ENCODE data around the gene WNT7B.

The WNT7B gene

GRCh38 chr22:45938913-45939312 is 38.0 kb downstream of the WNT7B start:
- no peaks in the 10 kb centered on the region for H3K4me1 ChIP-seq
- H3K27me3 ChIP-seq (ENCODE audit: low read depth): peaks cover 14% of the 10 kb centered on the region
- no peaks in the 10 kb centered on the region for H3K9me3 ChIP-seq
- in situ Hi-C loops (cut with MboI; ENCODE audit: low sequenced_read_pairs): loop anchor here (25.0 kb wide), 1 partner anchor 98 kb away; no protein-coding TSS in a partner anchor
- H3K36me3 ChIP-seq (replicated peaks): no peaks in the 10 kb centered on the region
- H3K4me3 ChIP-seq: no peak overlapping the region
- DNase-seq (ENCODE audit: low spot score in 2 of 2): no peak

- Histone ChIP-seq H3K9me3 (no peaks in the 10 kb centered on the region), H3K27me3 (ENCODE audit: low read depth) (peaks cover 18% of the 10 kb centered on the region), H3K4me1 (no peaks in the 10 kb centered on the region), H3K36me3 (replicated peaks) (no peaks in the 10 kb centered on the region), H3K4me3 (no peak overlapping the region)
- no peak for DNase-seq (ENCODE audit: low spot score in 2 of 2)
- in situ Hi-C loops (cut with MboI; ENCODE audit: low sequenced_read_pairs): loop anchor here (25.0 kb wide), 1 partner anchor 99 kb away; no protein-coding TSS in a partner anchor
Observed at GRCh38 chr22:45937960-45938359, 39.0 kb downstream of the WNT7B start.

GRCh38 chr22:45935573-45935972 is 41.4 kb downstream of the WNT7B start:
- H3K4me3 ChIP-seq: no peak overlapping the region
- in situ Hi-C loops (cut with MboI; ENCODE audit: low sequenced_read_pairs): loop anchor here (25.0 kb wide), 1 partner anchor 102 kb away; no protein-coding TSS in a partner anchor

GRCh38 chr22:45934659-45935341 is 42.2 kb downstream of the WNT7B start:
- in situ Hi-C loops (cut with MboI; ENCODE audit: low sequenced_read_pairs): loop anchor here (25.0 kb wide), 1 partner anchor 103 kb away; no protein-coding TSS in a partner anchor
- no peak overlapping the region for H3K4me3 ChIP-seq
- H3K36me3 ChIP-seq (replicated peaks): no peaks in the 10 kb centered on the region
- DNase-seq (ENCODE audit: low spot score in 2 of 2): no peak
- H3K27me3 ChIP-seq (ENCODE audit: low read depth): peaks cover 18% of the 10 kb centered on the region
- H3K9me3 ChIP-seq: no peaks in the 10 kb centered on the region
- no peaks in the 10 kb centered on the region for H3K4me1 ChIP-seq

More at GRCh38 chr22:45935573-45935972, 41.4 kb downstream of the WNT7B start:
- peaks cover 18% of the 10 kb centered on the region for H3K27me3 ChIP-seq (ENCODE audit: low read depth)
- no peaks in the 10 kb centered on the region for H3K4me1 ChIP-seq
- no peak for DNase-seq (ENCODE audit: low spot score in 2 of 2)
- no peaks in the 10 kb centered on the region for H3K9me3 ChIP-seq
- H3K36me3 ChIP-seq (replicated peaks): no peaks in the 10 kb centered on the region

- no peaks in the 10 kb centered on the region for H3K9me3 ChIP-seq
- H3K27me3 ChIP-seq (ENCODE audit: low read depth): peaks cover 18% of the 10 kb centered on the region
- in situ Hi-C loops (cut with MboI; ENCODE audit: low sequenced_read_pairs): loop anchor here (25.0 kb wide), 1 partner anchor 103 kb away; no protein-coding TSS in a partner anchor
- H3K4me1 ChIP-seq: no peaks in the 10 kb centered on the region
- H3K4me3 ChIP-seq: no peak overlapping the region
- no peak for DNase-seq (ENCODE audit: low spot score in 2 of 2)
- H3K36me3 ChIP-seq (replicated peaks): no peaks in the 10 kb centered on the region
Observed at GRCh38 chr22:45934168-45934564, 42.8 kb downstream of the WNT7B start.

GRCh38 chr22:45933506-45934167 is 43.3 kb downstream of the WNT7B start:
- Histone ChIP-seq H3K36me3 (replicated peaks) (no peaks in the 10 kb centered on the region), H3K27me3 (ENCODE audit: low read depth) (peaks cover 18% of the 10 kb centered on the region), H3K4me1 (no peaks in the 10 kb centered on the region), H3K9me3 (no peaks in the 10 kb centered on the region), H3K4me3 (no peak overlapping the region)
- DNase-seq (ENCODE audit: low spot score in 2 of 2): no peak
- in situ Hi-C loops (cut with MboI; ENCODE audit: low sequenced_read_pairs): loop anchor here (25.0 kb wide), 1 partner anchor 104 kb away; no protein-coding TSS in a partner anchor

GRCh38 chr22:45932071-45932470 is 44.9 kb downstream of the WNT7B start:
- no peaks in the 10 kb centered on the region for H3K9me3 ChIP-seq
- H3K36me3 ChIP-seq (replicated peaks): no peaks in the 10 kb centered on the region
- H3K4me3 ChIP-seq: no peak overlapping the region
- no peaks in the 10 kb centered on the region for H3K4me1 ChIP-seq
- in situ Hi-C loops (cut with MboI; ENCODE audit: low sequenced_read_pairs): loop anchor here (25.0 kb wide), 1 partner anchor 105 kb away; no protein-coding TSS in a partner anchor
- no peak for DNase-seq (ENCODE audit: low spot score in 2 of 2)
- peaks cover 18% of the 10 kb centered on the region for H3K27me3 ChIP-seq (ENCODE audit: low read depth)

- in situ Hi-C loops (cut with MboI; ENCODE audit: low sequenced_read_pairs): loop anchor here (25.0 kb wide), 1 partner anchor 106 kb away; no protein-coding TSS in a partner anchor
- Histone ChIP-seq H3K27me3 (ENCODE audit: low read depth) (peaks cover 18% of the 10 kb centered on the region), H3K9me3 (no peaks in the 10 kb centered on the region), H3K4me3 (no peak overlapping the region), H3K4me1 (no peaks in the 10 kb centered on the region), H3K36me3 (replicated peaks) (no peaks in the 10 kb centered on the region)
- DNase-seq (ENCODE audit: low spot score in 2 of 2): no peak
Observed at GRCh38 chr22:45931042-45931441, 45.9 kb downstream of the WNT7B start.

GRCh38 chr22:45930324-45930723 is 46.6 kb downstream of the WNT7B start:
- in situ Hi-C loops (cut with MboI; ENCODE audit: low sequenced_read_pairs): loop anchor here (25.0 kb wide), 1 partner anchor 107 kb away; no protein-coding TSS in a partner anchor

GRCh38 chr22:45929649-45930048 is 47.3 kb downstream of the WNT7B start:
- Histone ChIP-seq H3K27me3 (ENCODE audit: low read depth) (peaks cover 12% of the 10 kb centered on the region), H3K4me1 (no peaks in the 10 kb centered on the region), H3K36me3 (replicated peaks) (no peaks in the 10 kb centered on the region), H3K4me3 (no peak overlapping the region), H3K9me3 (no peaks in the 10 kb centered on the region)
- in situ Hi-C loops (cut with MboI; ENCODE audit: low sequenced_read_pairs): loop anchor here (25.0 kb wide), 1 partner anchor 108 kb away; no protein-coding TSS in a partner anchor
- no peak for DNase-seq (ENCODE audit: low spot score in 2 of 2)

More at GRCh38 chr22:45930324-45930723, 46.6 kb downstream of the WNT7B start:
- Histone ChIP-seq H3K4me3 (no peak overlapping the region), H3K9me3 (no peaks in the 10 kb centered on the region), H3K4me1 (no peaks in the 10 kb centered on the region), H3K36me3 (replicated peaks) (no peaks in the 10 kb centered on the region), H3K27me3 (ENCODE audit: low read depth) (peaks cover 18% of the 10 kb centered on the region)
- DNase-seq (ENCODE audit: low spot score in 2 of 2): no peak

GRCh38 chr22:45928726-45929368 is 48.1 kb downstream of the WNT7B start:
- Histone ChIP-seq H3K4me3 (no peak overlapping the region), H3K36me3 (replicated peaks) (no peaks in the 10 kb centered on the region), H3K27me3 (ENCODE audit: low read depth) (peaks cover 4% of the 10 kb centered on the region; the same call in 1 of the 2 replicates), H3K4me1 (no peaks in the 10 kb centered on the region), H3K9me3 (no peaks in the 10 kb centered on the region)
- in situ Hi-C loops (cut with MboI; ENCODE audit: low sequenced_read_pairs): loop anchor here (25.0 kb wide), 1 partner anchor 108 kb away; no protein-coding TSS in a partner anchor
- no peak for DNase-seq (ENCODE audit: low spot score in 2 of 2)

GRCh38 chr22:45927059-45927458 is 49.9 kb downstream of the WNT7B start:
- H3K4me1 ChIP-seq: no peaks in the 10 kb centered on the region
- DNase-seq (ENCODE audit: low spot score in 2 of 2): no peak
- no peak overlapping the region for H3K4me3 ChIP-seq
- no peaks in the 10 kb centered on the region for H3K9me3 ChIP-seq
- in situ Hi-C loops (cut with MboI; ENCODE audit: low sequenced_read_pairs): loop anchor here (25.0 kb wide), 1 partner anchor 110 kb away; no protein-coding TSS in a partner anchor
- H3K36me3 ChIP-seq (replicated peaks): no peaks in the 10 kb centered on the region
- H3K27me3 ChIP-seq (ENCODE audit: low read depth): no peaks in the 10 kb centered on the region

GRCh38 chr22:45926433-45926832 is 50.5 kb downstream of the WNT7B start:
- in situ Hi-C loops (cut with MboI; ENCODE audit: low sequenced_read_pairs): loop anchor here (25.0 kb wide), 1 partner anchor 111 kb away; no protein-coding TSS in a partner anchor
- Histone ChIP-seq H3K36me3 (replicated peaks) (no peaks in the 10 kb centered on the region), H3K4me3 (no peak overlapping the region), H3K27me3 (ENCODE audit: low read depth) (no peaks in the 10 kb centered on the region), H3K4me1 (no peaks in the 10 kb centered on the region), H3K9me3 (no peaks in the 10 kb centered on the region)
- no peak for DNase-seq (ENCODE audit: low spot score in 2 of 2)
